ENCODE measurements around the gene CCSAP. TPM values are rescaled to one million over a fixed set of nuclear protein-coding genes. Genes with fewer than 3 reads are reported as not detected.

Gene CCSAP
- polyA plus RNA-seq, 1 of the 3 experiments (the other 2 are of a cell fraction), result 1.8 TPM

DNA sequence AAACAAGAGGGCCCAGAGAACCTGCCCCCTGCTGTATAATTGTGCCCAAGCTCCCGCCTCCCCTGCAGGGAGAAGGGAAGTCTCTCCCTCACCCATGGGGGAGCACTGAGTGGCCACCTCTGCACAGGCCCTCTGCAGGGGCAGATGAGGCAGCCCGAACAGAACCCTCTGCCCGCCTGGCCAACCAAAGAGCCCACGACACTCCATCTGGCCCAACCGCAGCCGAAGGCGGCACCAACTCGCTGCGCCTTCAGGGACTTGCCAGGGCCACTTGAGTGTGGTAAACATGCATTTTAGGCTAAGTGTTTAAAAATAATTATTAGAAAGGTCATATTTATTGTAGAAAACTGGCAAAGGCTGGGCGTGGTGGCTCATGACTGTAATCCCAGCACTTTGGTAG is 34.6 kb upstream of the CCSAP start:
- Histone ChIP-seq H3K4me2 (no peak overlapping the region), H3K4me1 (ENCODE audit: control insufficient read depth in 1 of 2, insufficient read depth in 2 of 2, low read depth in 1 of 2, low read length in 1 of 2) (no peaks in the 10 kb centered on the region), H3K79me2 (ENCODE audit: insufficient read depth) (no peaks in the 10 kb centered on the region), H3K9me2 (no peaks in the 10 kb centered on the region), H3K27me3 (ENCODE audit: insufficient read depth) (no peaks in the 10 kb centered on the region), H3K4me3 (ENCODE audit: low read depth in 2 of 2, low read length in 1 of 2) (no peak overlapping the region), H3K27ac (ENCODE audit: low read depth in 2 of 2, low read length in 1 of 2) (no peak overlapping the region), H3K9ac (no peak overlapping the region), H3K36me3 (replicated peaks in 1 of 2; ENCODE audit: control insufficient read depth in 1 of 2, insufficient read depth in 2 of 2, low read length in 1 of 2) (no peaks in the 10 kb centered on the region), H3F3A (replicated peaks; ENCODE audit: insufficient read depth) (no peaks in the 10 kb centered on the region), H2AFZ (ENCODE audit: low read depth) (no peak overlapping the region), H3K9me3 (no peaks in the 10 kb centered on the region), H4K20me1 (ENCODE audit: insufficient read depth) (no peaks in the 10 kb centered on the region)
- CTCF ChIA-PET, result no interaction called here
- POLR2A ChIA-PET, result no interaction called here
- TF ChIP-seq TEAD4 (IDR thresholded peaks at IDR 0.05; ENCODE audit: borderline replicate concordance, insufficient read depth), result no peak
- TF ChIP-seq, protein P1, sequence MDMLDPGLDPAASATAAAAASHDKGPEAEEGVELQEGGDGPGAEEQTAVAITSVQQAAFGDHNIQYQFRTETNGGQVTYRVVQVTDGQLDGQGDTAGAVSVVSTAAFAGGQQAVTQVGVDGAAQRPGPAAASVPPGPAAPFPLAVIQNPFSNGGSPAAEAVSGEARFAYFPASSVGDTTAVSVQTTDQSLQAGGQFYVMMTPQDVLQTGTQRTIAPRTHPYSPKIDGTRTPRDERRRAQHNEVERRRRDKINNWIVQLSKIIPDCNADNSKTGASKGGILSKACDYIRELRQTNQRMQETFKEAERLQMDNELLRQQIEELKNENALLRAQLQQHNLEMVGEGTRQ (IDR thresholded peaks at IDR 0.05; ENCODE audit: borderline replicate concordance, low read depth, low read length), result no peak
- no peak for TF ChIP-seq RFX5 (IDR thresholded peaks at IDR 0.05; ENCODE audit: low read length)
- TF ChIP-seq TCF12 (IDR thresholded peaks at IDR 0.05), result no peak
- TF ChIP-seq EZH2phosphoT487 (IDR thresholded peaks at IDR 0.05; ENCODE audit: borderline replicate concordance, low read depth), result no peak
- TF ChIP-seq GATA2 (CRISPR knock-in tag; IDR thresholded peaks at IDR 0.05), result no peak
- TF ChIP-seq, protein P2, sequence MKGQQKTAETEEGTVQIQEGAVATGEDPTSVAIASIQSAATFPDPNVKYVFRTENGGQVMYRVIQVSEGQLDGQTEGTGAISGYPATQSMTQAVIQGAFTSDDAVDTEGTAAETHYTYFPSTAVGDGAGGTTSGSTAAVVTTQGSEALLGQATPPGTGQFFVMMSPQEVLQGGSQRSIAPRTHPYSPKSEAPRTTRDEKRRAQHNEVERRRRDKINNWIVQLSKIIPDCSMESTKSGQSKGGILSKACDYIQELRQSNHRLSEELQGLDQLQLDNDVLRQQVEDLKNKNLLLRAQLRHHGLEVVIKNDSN (IDR thresholded peaks at IDR 0.05; ENCODE audit: borderline replicate concordance, low read depth), result no peak
- TF ChIP-seq JUND (IDR thresholded peaks at IDR 0.05), result no peak
- no peak for TF ChIP-seq GABPA (IDR thresholded peaks at IDR 0.05; ENCODE audit: low read depth)
- TF ChIP-seq FOXM1 (IDR thresholded peaks at IDR 0.05; ENCODE audit: low read depth), result no peak
- TF ChIP-seq, protein P3, sequence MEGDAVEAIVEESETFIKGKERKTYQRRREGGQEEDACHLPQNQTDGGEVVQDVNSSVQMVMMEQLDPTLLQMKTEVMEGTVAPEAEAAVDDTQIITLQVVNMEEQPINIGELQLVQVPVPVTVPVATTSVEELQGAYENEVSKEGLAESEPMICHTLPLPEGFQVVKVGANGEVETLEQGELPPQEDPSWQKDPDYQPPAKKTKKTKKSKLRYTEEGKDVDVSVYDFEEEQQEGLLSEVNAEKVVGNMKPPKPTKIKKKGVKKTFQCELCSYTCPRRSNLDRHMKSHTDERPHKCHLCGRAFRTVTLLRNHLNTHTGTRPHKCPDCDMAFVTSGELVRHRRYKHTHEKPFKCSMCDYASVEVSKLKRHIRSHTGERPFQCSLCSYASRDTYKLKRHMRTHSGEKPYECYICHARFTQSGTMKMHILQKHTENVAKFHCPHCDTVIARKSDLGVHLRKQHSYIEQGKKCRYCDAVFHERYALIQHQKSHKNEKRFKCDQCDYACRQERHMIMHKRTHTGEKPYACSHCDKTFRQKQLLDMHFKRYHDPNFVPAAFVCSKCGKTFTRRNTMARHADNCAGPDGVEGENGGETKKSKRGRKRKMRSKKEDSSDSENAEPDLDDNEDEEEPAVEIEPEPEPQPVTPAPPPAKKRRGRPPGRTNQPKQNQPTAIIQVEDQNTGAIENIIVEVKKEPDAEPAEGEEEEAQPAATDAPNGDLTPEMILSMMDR (IDR thresholded peaks at IDR 0.05), result no peak
- no peak for TF ChIP-seq POLR2AphosphoS5 (IDR thresholded peaks at IDR 0.05; ENCODE audit: low read depth, low read length)
- TF ChIP-seq CHD2 (IDR thresholded peaks at IDR 0.05; ENCODE audit: low read length, partially characterized antibody), result no peak
- no peak for TF ChIP-seq RXRA (IDR thresholded peaks at IDR 0.05; ENCODE audit: borderline replicate concordance, low read depth)
- TF ChIP-seq NFIC (IDR thresholded peaks at IDR 0.05; ENCODE audit: borderline replicate concordance), result no peak
- TF ChIP-seq, protein P4, sequence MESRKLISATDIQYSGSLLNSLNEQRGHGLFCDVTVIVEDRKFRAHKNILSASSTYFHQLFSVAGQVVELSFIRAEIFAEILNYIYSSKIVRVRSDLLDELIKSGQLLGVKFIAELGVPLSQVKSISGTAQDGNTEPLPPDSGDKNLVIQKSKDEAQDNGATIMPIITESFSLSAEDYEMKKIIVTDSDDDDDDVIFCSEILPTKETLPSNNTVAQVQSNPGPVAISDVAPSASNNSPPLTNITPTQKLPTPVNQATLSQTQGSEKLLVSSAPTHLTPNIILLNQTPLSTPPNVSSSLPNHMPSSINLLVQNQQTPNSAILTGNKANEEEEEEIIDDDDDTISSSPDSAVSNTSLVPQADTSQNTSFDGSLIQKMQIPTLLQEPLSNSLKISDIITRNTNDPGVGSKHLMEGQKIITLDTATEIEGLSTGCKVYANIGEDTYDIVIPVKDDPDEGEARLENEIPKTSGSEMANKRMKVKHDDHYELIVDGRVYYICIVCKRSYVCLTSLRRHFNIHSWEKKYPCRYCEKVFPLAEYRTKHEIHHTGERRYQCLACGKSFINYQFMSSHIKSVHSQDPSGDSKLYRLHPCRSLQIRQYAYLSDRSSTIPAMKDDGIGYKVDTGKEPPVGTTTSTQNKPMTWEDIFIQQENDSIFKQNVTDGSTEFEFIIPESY (IDR thresholded peaks at IDR 0.05; ENCODE audit: borderline replicate concordance, low read depth), result no peak
- DNase-seq, result no peak
- WGBS (ENCODE audit: low lambda C conversion rate), result 82% methylated on average over 8 of the region's 10 CpGs
